Lung (tissue), 12 donors: ENCODE results near the gene CUL4A. TPM values are rescaled to one million over a fixed set of nuclear protein-coding genes. Genes with fewer than 3 reads are reported as not detected.

Experiments
- ATAC-seq: fragments of 200-7000 bp; cut with Tn5 transposase; one replicate; pipeline ENCODE4 v1.9.1; 2020; ENCODE audit warnings: moderate number of reproducible peaks; ENCODE audit not compliant: insufficient read depth, low FRiP score
- DNase-seq, 3 donors: peaks; one replicate each; pipeline ENCODE4 v3.0.0-alpha.2; 2013 to 2017
- H3K27ac ChIP-seq, 2 donors: one replicate each; pipeline ENCODE4 v1.5.1; 2013; ENCODE audit warnings: mild to moderate bottlenecking in 2 of 2, moderate library complexity in 2 of 2, control low read depth in 1 of 2, inconsistent platforms in 1 of 2, low read depth in 1 of 2, low read length in 1 of 2
- H3K27me3 ChIP-seq, 3 donors: one replicate each; pipeline ENCODE4 v1.5.1; 2013; ENCODE audit warnings: low read length in 2 of 3; ENCODE audit not compliant: control insufficient read depth in 3 of 3, insufficient read depth in 3 of 3
- H3K36me3 ChIP-seq, 4 donors: one replicate each; pipeline ENCODE4 v1.5.1; 2013; ENCODE audit warnings: low read length in 4 of 4, mild to moderate bottlenecking in 1 of 4, moderate library complexity in 1 of 4; ENCODE audit not compliant: control insufficient read depth in 4 of 4, insufficient read depth in 4 of 4
- H3K4me1 ChIP-seq, 5 donors: one replicate each; pipeline ENCODE4 v1.5.1; 2013; ENCODE audit warnings: low read length in 5 of 5, mild to moderate bottlenecking in 2 of 5, moderate library complexity in 1 of 5; ENCODE audit not compliant: control insufficient read depth in 5 of 5, insufficient read depth in 5 of 5
- H3K4me3 ChIP-seq: one replicate; pipeline ENCODE4 v1.5.1; 2013; ENCODE audit warnings: mild to moderate bottlenecking, control low read depth, moderate library complexity
- H3K9ac ChIP-seq, 2 donors: one replicate each; pipeline ENCODE4 v1.5.1; 2013; ENCODE audit warnings: low read length in 2 of 2, control low read depth in 1 of 2; ENCODE audit not compliant: insufficient read depth in 1 of 2
- H3K9me3 ChIP-seq, 4 donors: one replicate each; pipeline ENCODE4 v1.5.1; 2013; ENCODE audit warnings: low read length in 3 of 4, mild to moderate bottlenecking in 1 of 4, moderate library complexity in 1 of 4; ENCODE audit not compliant: control insufficient read depth in 4 of 4, insufficient read depth in 3 of 4
- WGBS, 2 donors: extraction: QIAGEN DNeasy Blood & Tissue Kit; methylation state at CpG; one replicate each; pipeline ENCODE4 v1.1.7; 2013; 5-methylcytosine and 5-hydroxymethylcytosine counted together
- polyA plus RNA-seq, 2 donors: library from polyadenylated mRNA; stranded (reverse); fragments of 200-250 nt; gene quantifications; one replicate each; pipeline ENCODE4 v1.2.1, GENCODE V29; 2013
- total RNA-seq, 2 donors: library from RNA; depleted of rRNA in 1 of 2; stranded (reverse); fragments of >200 nt in 1 of 2; gene quantifications; one replicate each; pipeline ENCODE4 v1.2.1, GENCODE V29; 2014 to 2021
- TF ChIP-seq, protein P1 (sequence below): IDR thresholded peaks from 2 replicates; pipeline ENCODE4 v1.5.1; 2012; ENCODE audit warnings: mild to moderate bottlenecking; ENCODE audit errors: control extremely low read depth, extremely low read depth
- donor health status: control.
- donor health status: control.
- donor health status: Bipolar disorder and iron deficiency.
- donor health status: healthy.
- donor health status: DM: yes; HTN: yes; CAD: no.

The CUL4A gene
- total and polyA plus RNA-seq, 4 donors, result 29.2 to 88.1 (median 57.5) TPM

DNA sequence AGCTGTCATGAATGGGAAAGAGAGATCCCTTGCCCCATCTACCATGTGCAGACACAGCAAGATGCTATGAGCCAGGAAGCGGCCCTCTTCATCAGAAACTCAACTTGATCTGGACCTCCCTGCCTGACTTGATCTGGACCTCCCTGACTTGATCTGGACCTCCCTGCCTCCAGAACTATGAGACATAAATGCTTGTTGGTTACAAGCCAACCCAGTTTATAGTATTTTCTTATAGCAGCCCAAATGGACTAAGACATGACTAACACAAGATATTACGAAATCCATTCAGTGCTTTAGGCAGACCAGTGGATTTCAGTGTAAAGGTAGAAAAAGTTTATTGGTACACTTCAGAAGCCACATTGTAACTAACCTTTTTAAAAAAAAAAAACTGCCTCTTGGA, 16.5 kb upstream of the CUL4A start:
- 97 to 98% methylated on average over 2 of the region's 2 CpGs for WGBS, 2 donors

DNA sequence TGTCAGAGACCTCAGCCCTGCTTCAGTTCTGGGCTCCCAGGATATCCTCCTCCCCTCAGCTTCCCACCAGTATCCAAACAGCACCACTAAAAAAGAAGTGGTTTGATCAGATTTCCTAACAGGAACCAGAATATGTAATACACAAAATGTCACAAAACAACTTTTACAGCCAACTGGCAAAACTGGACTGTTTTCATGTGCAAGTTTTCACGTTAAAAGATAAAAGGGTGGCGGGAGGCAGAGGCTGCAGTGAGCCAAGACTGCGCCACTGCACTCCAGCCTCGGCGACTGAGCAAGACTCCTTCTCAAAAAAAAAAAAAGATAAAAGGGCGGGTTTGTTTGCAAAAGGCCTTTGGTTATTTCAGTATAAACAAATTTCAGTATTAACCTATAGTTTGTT, 14.1 kb upstream of the CUL4A start:
- H3K9me3 ChIP-seq, result no peaks in the 10 kb centered on the region
- H3K36me3 ChIP-seq, result peaks cover 28 to 44% (median 34%) of the 10 kb centered on the region in 4 donors
- H3K9ac ChIP-seq, result no peak overlapping the region
- TF ChIP-seq, protein P1, sequence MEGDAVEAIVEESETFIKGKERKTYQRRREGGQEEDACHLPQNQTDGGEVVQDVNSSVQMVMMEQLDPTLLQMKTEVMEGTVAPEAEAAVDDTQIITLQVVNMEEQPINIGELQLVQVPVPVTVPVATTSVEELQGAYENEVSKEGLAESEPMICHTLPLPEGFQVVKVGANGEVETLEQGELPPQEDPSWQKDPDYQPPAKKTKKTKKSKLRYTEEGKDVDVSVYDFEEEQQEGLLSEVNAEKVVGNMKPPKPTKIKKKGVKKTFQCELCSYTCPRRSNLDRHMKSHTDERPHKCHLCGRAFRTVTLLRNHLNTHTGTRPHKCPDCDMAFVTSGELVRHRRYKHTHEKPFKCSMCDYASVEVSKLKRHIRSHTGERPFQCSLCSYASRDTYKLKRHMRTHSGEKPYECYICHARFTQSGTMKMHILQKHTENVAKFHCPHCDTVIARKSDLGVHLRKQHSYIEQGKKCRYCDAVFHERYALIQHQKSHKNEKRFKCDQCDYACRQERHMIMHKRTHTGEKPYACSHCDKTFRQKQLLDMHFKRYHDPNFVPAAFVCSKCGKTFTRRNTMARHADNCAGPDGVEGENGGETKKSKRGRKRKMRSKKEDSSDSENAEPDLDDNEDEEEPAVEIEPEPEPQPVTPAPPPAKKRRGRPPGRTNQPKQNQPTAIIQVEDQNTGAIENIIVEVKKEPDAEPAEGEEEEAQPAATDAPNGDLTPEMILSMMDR, result no peak
- WGBS, 2 donors, result 51 to 85% methylated on average over 6 of the region's 6 CpGs
- ATAC-seq (no peak), DNase-seq (no peak)
- H3K27me3 ChIP-seq, result no peaks in the 10 kb centered on the region
- H3K4me1 ChIP-seq, result peaks cover 0 to 9% (median 0%) of the 10 kb centered on the region in 5 donors
- H3K4me3 ChIP-seq, result no peak overlapping the region
- H3K27ac ChIP-seq, result no peak overlapping the region

More for the DNA sequence above, 16.5 kb upstream of the CUL4A start:
- Histone ChIP-seq H3K27ac (no peak overlapping the region), H3K4me3 (no peak overlapping the region), H3K4me1 (peaks cover 0 to 9% (median 0%) of the 10 kb centered on the region in 5 donors), H3K9ac (no peak overlapping the region), H3K9me3 (no peaks in the 10 kb centered on the region), H3K27me3 (no peaks in the 10 kb centered on the region), H3K36me3 (peaks cover 29 to 45% (median 39%) of the 10 kb centered on the region in 4 donors)
- TF ChIP-seq, protein P1, result no peak
- ATAC-seq, result no peak
- DNase-seq, result no peak

DNA sequence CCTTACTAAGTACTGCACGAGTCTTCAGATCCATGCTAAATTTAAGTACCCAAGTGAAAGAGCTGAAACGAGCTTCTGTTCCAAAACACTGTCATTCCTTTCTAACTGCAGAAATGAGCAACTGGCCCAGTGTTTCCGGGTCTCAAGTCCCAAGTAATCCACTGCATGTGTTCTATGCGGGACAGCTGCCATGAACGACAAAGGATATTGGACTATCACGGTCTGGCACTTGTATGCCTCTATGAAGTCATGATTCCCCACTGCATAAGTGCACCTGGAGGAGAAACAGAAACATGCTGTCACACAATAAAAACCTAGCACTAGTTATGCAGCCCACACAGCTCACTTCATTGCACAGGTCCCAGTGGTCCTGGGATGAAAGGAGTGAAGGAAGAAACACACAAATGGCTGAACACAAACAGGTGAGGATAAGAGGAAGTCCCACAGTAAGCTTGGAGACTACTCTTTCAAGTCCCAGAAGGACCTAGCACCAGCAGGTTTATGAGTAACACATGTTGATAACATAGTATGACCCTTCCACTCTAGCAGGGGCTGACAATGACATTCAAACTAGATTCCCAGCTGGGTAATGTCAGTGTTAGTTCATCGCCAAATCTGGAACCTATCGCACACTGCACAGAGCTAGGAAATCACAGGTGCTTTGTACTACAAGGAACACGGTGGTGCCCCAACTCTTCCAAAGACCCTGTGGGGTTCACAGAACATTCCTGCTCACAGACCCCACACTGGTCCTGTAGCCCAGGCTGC, 12.3 kb upstream of the CUL4A start:
- ATAC-seq, result no peak
- peaks cover 21 to 39% (median 30%) of the 10 kb centered on the region in 4 donors for H3K36me3 ChIP-seq
- WGBS, 2 donors, result 90 to 92% methylated on average over 9 of the region's 9 CpGs
- H3K9me3 ChIP-seq, result no peaks in the 10 kb centered on the region
- no peaks in the 10 kb centered on the region for H3K27me3 ChIP-seq
- H3K9ac ChIP-seq, result no peak overlapping the region
- H3K4me3 ChIP-seq, result no peak overlapping the region
- H3K27ac ChIP-seq, result peak overlapping the region in 1 of 2 donors; percentile 67
- TF ChIP-seq, protein P1, result no peak
- no peak for DNase-seq
- peaks cover 0 to 9% (median 0%) of the 10 kb centered on the region in 5 donors for H3K4me1 ChIP-seq
